Measurements from ENCODE around the gene ARAP3. TPM values are rescaled to one million over a fixed set of nuclear protein-coding genes. Genes with fewer than 3 reads are reported as not detected.

The ARAP3 gene
- total RNA-seq, 2 experiments from 2014 or later, result 8.5 to 8.8 TPM

DNA sequence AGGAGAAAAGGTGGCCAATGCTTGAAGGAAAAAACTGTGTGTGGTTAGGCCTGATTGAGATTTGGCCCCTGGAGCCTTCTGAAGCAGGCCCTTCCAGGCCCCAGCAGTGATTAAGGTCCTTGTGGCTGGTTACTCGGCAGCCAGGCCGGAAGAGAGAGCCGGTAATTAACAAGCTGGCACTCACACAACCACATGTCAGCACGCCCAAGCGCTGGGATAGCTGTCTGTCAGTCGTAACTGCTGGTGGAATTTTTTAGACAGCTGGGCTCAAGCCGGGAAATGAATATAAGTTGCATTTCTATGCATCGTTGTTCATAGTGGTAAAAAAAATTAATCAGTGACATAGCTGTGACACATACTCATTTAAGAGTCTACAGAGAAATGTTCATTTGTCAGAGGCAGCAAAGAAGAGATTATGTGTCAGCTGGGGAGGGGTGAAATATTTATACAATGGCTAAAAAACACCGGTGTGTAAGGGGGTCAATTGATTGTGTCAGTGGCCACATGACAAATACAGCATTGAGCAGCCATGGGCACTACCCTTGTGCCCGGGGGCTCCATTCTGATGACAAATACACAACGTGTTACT is 13.7 kb upstream of the ARAP3 start:
- no peaks in the 10 kb centered on the region for H3K9me3 Mint-ChIP-seq (ENCODE audit: insufficient read depth)
- no peak overlapping the region for H3K4me3 Mint-ChIP-seq
- no peak for DNase-seq
- ChIA-PET POLR2A (no interaction called here), CTCF (interaction anchor here (0.9 to 11.0 kb wide), 7 partner anchors 31 to 273 kb away, joined by 3 to 224 read pairs (median 6); partner anchors contain the start of genes PCDH1, PCDH12 and RNF14)
- ATAC-seq, result no peak
- H3K4me1 Mint-ChIP-seq (ENCODE audit: low read depth), result peaks cover 21% of the 10 kb centered on the region
- peaks cover 40% of the 10 kb centered on the region for H3K27me3 Mint-ChIP-seq (ENCODE audit: low read depth)
- H3K36me3 Mint-ChIP-seq (ENCODE audit: low read depth), result no peaks in the 10 kb centered on the region
- H3K27ac Mint-ChIP-seq, result no peak overlapping the region

- DNase-seq (no peak), ATAC-seq (no peak)
- Mint-ChIP-seq H3K9me3 (ENCODE audit: insufficient read depth) (no peaks in the 10 kb centered on the region), H3K4me1 (ENCODE audit: low read depth) (peaks cover 21% of the 10 kb centered on the region), H3K4me3 (no peak overlapping the region), H3K27me3 (ENCODE audit: low read depth) (peaks cover 35% of the 10 kb centered on the region), H3K27ac (no peak overlapping the region), H3K36me3 (ENCODE audit: low read depth) (no peaks in the 10 kb centered on the region)
- CTCF ChIA-PET, result interaction anchor here (1.3 to 11.0 kb wide), 7 partner anchors 12 to 274 kb away, joined by 6 to 224 read pairs (median 30); partner anchors contain the start of genes ARAP3, PCDH1, PCDH12 and RNF14
- POLR2A ChIA-PET, result interaction anchor here (1.4 to 1.5 kb wide), 2 partner anchors 11 to 275 kb away, joined by 4 to 5 read pairs; partner anchors contain the start of gene RNF14
Measured at GRCh38 chr5:141694479-141694878, 12.4 kb upstream of the ARAP3 start.

- peaks cover 28% of the 10 kb centered on the region for H3K4me1 Mint-ChIP-seq (ENCODE audit: low read depth)
- peak overlapping the region; percentile 73 for H3K27ac Mint-ChIP-seq
- POLR2A ChIA-PET, result interaction anchor here (1.2 to 1.6 kb wide), 6 partner anchors 10 to 276 kb away, joined by 4 to 14 read pairs (median 6); partner anchors contain the start of gene RNF14
- no peaks in the 10 kb centered on the region for H3K36me3 Mint-ChIP-seq (ENCODE audit: low read depth)
- H3K9me3 Mint-ChIP-seq (ENCODE audit: insufficient read depth), result no peaks in the 10 kb centered on the region
- H3K4me3 Mint-ChIP-seq, result peak overlapping the region; percentile 23
- ATAC-seq (peak; percentile 64), DNase-seq (peak; percentile 67)
- CTCF ChIA-PET, result interaction anchor here (0.6 to 11.0 kb wide), 25 partner anchors 9 to 1292 kb away, joined by 3 to 224 read pairs (median 12); partner anchors contain the start of genes ANKHD1, ARAP3, DELE1 and GNPDA1
- H3K27me3 Mint-ChIP-seq (ENCODE audit: low read depth), result peaks cover 26% of the 10 kb centered on the region
Measured at GRCh38 chr5:141692919-141693725, 11.1 kb upstream of the ARAP3 start.

- ChIA-PET POLR2A (interaction anchor here (0.7 to 1.6 kb wide), 6 partner anchors 9 to 276 kb away, joined by 3 to 14 read pairs (median 6); partner anchors contain the start of genes DELE1 and RNF14), CTCF (interaction anchor here (1.0 to 11.0 kb wide), 50 partner anchors 10 to 456 kb away, joined by 3 to 224 read pairs (median 6); partner anchors contain the start of genes ARAP3, DELE1, DIAPH1 and FCHSD1)
- ATAC-seq, result no peak
- no peak for DNase-seq
- Mint-ChIP-seq H3K27ac (peak overlapping the region; percentile 75), H3K4me1 (ENCODE audit: low read depth) (peaks cover 28% of the 10 kb centered on the region), H3K9me3 (ENCODE audit: insufficient read depth) (no peaks in the 10 kb centered on the region), H3K36me3 (ENCODE audit: low read depth) (no peaks in the 10 kb centered on the region), H3K27me3 (ENCODE audit: low read depth) (peaks cover 23% of the 10 kb centered on the region), H3K4me3 (peak overlapping the region; percentile 71)
Measured at GRCh38 chr5:141692533-141692888, 10.5 kb upstream of the ARAP3 start.

GRCh38 chr5:141691867-141692532 is 10.0 kb upstream of the ARAP3 start:
- ChIA-PET CTCF (interaction anchor here (0.6 to 11.0 kb wide), 67 partner anchors 10 to 459 kb away, joined by 3 to 224 read pairs (median 6); partner anchors contain the start of genes ARAP3, DELE1, DIAPH1 and FCHSD1), POLR2A (interaction anchor here (0.7 to 1.6 kb wide), 5 partner anchors 9 to 277 kb away, joined by 3 to 14 read pairs (median 6); partner anchors contain the start of genes DELE1 and RNF14)
- Mint-ChIP-seq H3K4me3 (peak overlapping the region; percentile 71), H3K36me3 (ENCODE audit: low read depth) (no peaks in the 10 kb centered on the region), H3K9me3 (ENCODE audit: insufficient read depth) (no peaks in the 10 kb centered on the region), H3K4me1 (ENCODE audit: low read depth) (peaks cover 28% of the 10 kb centered on the region), H3K27me3 (ENCODE audit: low read depth) (peaks cover 23% of the 10 kb centered on the region), H3K27ac (peak overlapping the region; percentile 75)
- ATAC-seq (peak; percentile 89), DNase-seq (peak; percentile 89)

- ATAC-seq, result no peak
- POLR2A ChIA-PET, result interaction anchor here (1.3 to 1.6 kb wide), 2 partner anchors 8 to 269 kb away, joined by 6 to 14 read pairs; no protein-coding TSS in a partner anchor
- no peak overlapping the region for H3K27ac Mint-ChIP-seq
- CTCF ChIA-PET, result interaction anchor here (0.6 to 11.0 kb wide), 65 partner anchors 9 to 460 kb away, joined by 3 to 224 read pairs (median 6); partner anchors contain the start of genes ARAP3, DELE1, DIAPH1 and FCHSD1
- H3K36me3 Mint-ChIP-seq (ENCODE audit: low read depth), result no peaks in the 10 kb centered on the region
- H3K4me3 Mint-ChIP-seq, result no peak overlapping the region
- peaks cover 23% of the 10 kb centered on the region for H3K27me3 Mint-ChIP-seq (ENCODE audit: low read depth)
- H3K9me3 Mint-ChIP-seq (ENCODE audit: insufficient read depth), result no peaks in the 10 kb centered on the region
- peaks cover 28% of the 10 kb centered on the region for H3K4me1 Mint-ChIP-seq (ENCODE audit: low read depth)
- no peak for DNase-seq
Measured at GRCh38 chr5:141691286-141691866, 9.3 kb upstream of the ARAP3 start.

GRCh38 chr5:141686648-141687416 is 4.8 kb upstream of the ARAP3 start:
- peaks cover 33% of the 10 kb centered on the region for H3K4me1 Mint-ChIP-seq (ENCODE audit: low read depth)
- no peak for DNase-seq
- peaks cover 19% of the 10 kb centered on the region for H3K27me3 Mint-ChIP-seq (ENCODE audit: low read depth)
- no peak overlapping the region for H3K27ac Mint-ChIP-seq
- H3K36me3 Mint-ChIP-seq (ENCODE audit: low read depth), result no peaks in the 10 kb centered on the region
- no peaks in the 10 kb centered on the region for H3K9me3 Mint-ChIP-seq (ENCODE audit: insufficient read depth)
- ATAC-seq, result no peak
- POLR2A ChIA-PET, result no interaction called here
- H3K4me3 Mint-ChIP-seq, result no peak overlapping the region
- CTCF ChIA-PET, result interaction anchor here (1.0 to 1.6 kb wide), 3 partner anchors 18 to 282 kb away, joined by 3 to 6 read pairs (median 4); partner anchors contain the start of gene RNF14

GRCh38 chr5:141685591-141685990 is 3.6 kb upstream of the ARAP3 start:
- POLR2A ChIA-PET, result no interaction called here
- peaks cover 13% of the 10 kb centered on the region for H3K27me3 Mint-ChIP-seq (ENCODE audit: low read depth)
- DNase-seq, result no peak
- H3K4me3 Mint-ChIP-seq, result no peak overlapping the region
- ATAC-seq, result no peak
- no peaks in the 10 kb centered on the region for H3K36me3 Mint-ChIP-seq (ENCODE audit: low read depth)
- CTCF ChIA-PET, result no interaction called here
- no peak overlapping the region for H3K27ac Mint-ChIP-seq
- peaks cover 41% of the 10 kb centered on the region for H3K4me1 Mint-ChIP-seq (ENCODE audit: low read depth)
- no peaks in the 10 kb centered on the region for H3K9me3 Mint-ChIP-seq (ENCODE audit: insufficient read depth)

DNA sequence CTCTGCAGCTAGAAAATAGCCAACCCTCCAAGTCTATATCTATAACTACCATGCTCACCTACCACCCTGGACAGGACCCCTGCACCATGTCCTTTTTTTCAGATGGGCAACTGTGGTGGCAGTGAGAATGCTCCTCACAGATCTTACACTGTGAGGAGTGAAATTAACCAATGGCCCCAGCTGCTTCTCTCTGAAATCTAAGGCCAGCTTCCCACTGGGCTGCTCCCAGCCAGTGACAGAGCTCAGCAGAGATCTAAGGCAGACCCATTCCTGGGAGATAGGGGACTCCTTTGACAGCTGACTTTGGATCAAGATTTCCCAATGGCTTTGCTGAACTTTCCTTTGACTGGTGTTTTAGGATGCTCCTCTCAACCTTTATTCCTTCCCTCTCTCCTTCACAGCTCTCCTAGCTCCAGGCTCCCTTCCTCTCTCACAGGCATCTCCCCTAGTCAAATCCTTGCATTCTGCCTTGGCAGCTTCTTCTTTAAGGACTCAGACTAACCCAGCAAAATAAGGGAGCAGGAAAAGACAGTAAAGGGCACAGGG is 1.6 kb upstream of the ARAP3 start:
- Mint-ChIP-seq H3K36me3 (ENCODE audit: low read depth) (no peaks in the 10 kb centered on the region), H3K4me1 (ENCODE audit: low read depth) (peaks cover 37% of the 10 kb centered on the region), H3K27ac (peak overlapping the region; percentile 24), H3K9me3 (ENCODE audit: insufficient read depth) (no peaks in the 10 kb centered on the region), H3K27me3 (ENCODE audit: low read depth) (peaks cover 5% of the 10 kb centered on the region), H3K4me3 (peak overlapping the region; percentile 12)
- ChIA-PET CTCF (interaction anchor here (1.0 to 5.3 kb wide), 14 partner anchors 9 to 285 kb away, joined by 3 to 71 read pairs (median 6); partner anchors contain the start of genes DELE1, HDAC3, PCDH1 and RELL2), POLR2A (interaction anchor here (0.7 to 1.5 kb wide), 11 partner anchors 8 to 286 kb away, joined by 3 to 7 read pairs (median 3); partner anchors contain the start of genes DELE1 and FCHSD1)
- no peak for DNase-seq
- no peak for ATAC-seq

DNA sequence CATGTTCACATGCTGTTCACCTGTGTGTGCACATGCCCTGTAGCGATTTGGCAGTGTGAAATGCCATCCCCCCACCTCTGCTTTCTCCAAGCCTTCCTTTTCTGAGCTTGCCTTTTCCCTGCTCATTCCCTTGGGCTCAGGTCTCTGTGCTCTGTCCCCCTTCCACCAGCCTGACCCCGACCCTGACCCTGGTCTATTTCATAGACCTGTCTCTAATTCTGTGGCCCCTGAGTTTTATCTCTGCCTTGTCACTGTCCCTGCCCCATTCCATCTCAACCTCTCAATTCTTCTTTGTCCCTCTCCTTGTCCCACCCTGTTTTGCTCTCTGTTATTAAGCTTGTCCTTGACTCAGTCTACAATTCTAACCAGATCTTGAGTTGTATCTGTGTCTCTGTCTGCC is 735 bp downstream of the ARAP3 start:
- peak overlapping the region; percentile 12 for H3K27ac Mint-ChIP-seq
- H3K4me1 Mint-ChIP-seq (ENCODE audit: low read depth), result peaks cover 38% of the 10 kb centered on the region
- H3K36me3 Mint-ChIP-seq (ENCODE audit: low read depth), result peaks cover 3% of the 10 kb centered on the region
- H3K27me3 Mint-ChIP-seq (ENCODE audit: low read depth), result no peaks in the 10 kb centered on the region
- DNase-seq, result no peak
- ATAC-seq, result no peak
- no peaks in the 10 kb centered on the region for H3K9me3 Mint-ChIP-seq (ENCODE audit: insufficient read depth)
- ChIA-PET CTCF (interaction anchor here (5.3 kb wide), 1 partner anchor 12 kb away, joined by 71 read pairs; no protein-coding TSS in a partner anchor), POLR2A (no interaction called here)
- peak overlapping the region; percentile 40 for H3K4me3 Mint-ChIP-seq

Data from activated CD8-positive, alpha-beta T cell treated with anti-CD3 and anti-CD28 coated beads, Interleukin-2, amount 10 ng/mL, durations not matched to agents 7 days and 5 days (primary cell).